Stimulated activated CD4-positive, alpha-beta T cell treated with anti-CD3 and anti-CD28 coated beads, TNF-alpha, amount 100 ng/mL, for 1 hour (primary cell): ENCODE data around the gene GPX4.

Source experiments
- DNase-seq, 3 donors: peaks; one replicate each; pipeline ENCODE4 v3.0.0-alpha.2; 2020; ENCODE audit warnings: low read depth in 3 of 3, low spot score in 1 of 3

GPX4 gene

GRCh38 chr19:1068009-1069001, 35.5 kb upstream of the GPX4 start:
- DNase-seq = peak in 1 of 3 donors; percentile 58

GRCh38 chr19:1069009-1069779, 34.6 kb upstream of the GPX4 start:
- peak in 1 of 3 donors; percentile 47 for DNase-seq

- no peak for DNase-seq
These were observed 33.2 kb upstream of the GPX4 start for GRCh38 chr19:1070576-1070930.

- DNase-seq = no peak
These were observed 32.6 kb upstream of the GPX4 start for GRCh38 chr19:1070931-1071791.

- DNase-seq = no peak
These were observed 31.3 kb upstream of the GPX4 start for GRCh38 chr19:1072371-1073015.

- DNase-seq = no peak
These were observed 30.5 kb upstream of the GPX4 start for GRCh38 chr19:1073063-1073955.

GRCh38 chr19:1073956-1074517, 29.8 kb upstream of the GPX4 start:
- DNase-seq = no peak

GRCh38 chr19:1074544-1075283, 29.1 kb upstream of the GPX4 start:
- DNase-seq = peak; percentile 80 to 95 (median 95)

GRCh38 chr19:1076046-1076386, 27.8 kb upstream of the GPX4 start:
- DNase-seq = no peak

- DNase-seq = peak; percentile 74 to 89 (median 86)
These were observed 26.8 kb upstream of the GPX4 start for GRCh38 chr19:1076951-1077350.

GRCh38 chr19:1079566-1080111, 24.2 kb upstream of the GPX4 start:
- DNase-seq = peak in 1 of 3 donors; percentile 60

- no peak for DNase-seq
These were observed 23.2 kb upstream of the GPX4 start for GRCh38 chr19:1080360-1081161.

GRCh38 chr19:1081301-1082164, 22.3 kb upstream of the GPX4 start:
- DNase-seq = no peak

- peak; percentile 58 to 76 (median 61) for DNase-seq
These were observed 21.4 kb upstream of the GPX4 start for GRCh38 chr19:1082165-1082927.

- no peak for DNase-seq
These were observed 20.6 kb upstream of the GPX4 start for GRCh38 chr19:1082928-1083816.
